ENCODE measurements around the gene SLC7A10.
"Not testable (repeated sequence)": the region's sequence is repeated elsewhere in the genome, so short reads cannot be mapped to it uniquely, and the experiment has no call there.

Gene SLC7A10

DNA sequence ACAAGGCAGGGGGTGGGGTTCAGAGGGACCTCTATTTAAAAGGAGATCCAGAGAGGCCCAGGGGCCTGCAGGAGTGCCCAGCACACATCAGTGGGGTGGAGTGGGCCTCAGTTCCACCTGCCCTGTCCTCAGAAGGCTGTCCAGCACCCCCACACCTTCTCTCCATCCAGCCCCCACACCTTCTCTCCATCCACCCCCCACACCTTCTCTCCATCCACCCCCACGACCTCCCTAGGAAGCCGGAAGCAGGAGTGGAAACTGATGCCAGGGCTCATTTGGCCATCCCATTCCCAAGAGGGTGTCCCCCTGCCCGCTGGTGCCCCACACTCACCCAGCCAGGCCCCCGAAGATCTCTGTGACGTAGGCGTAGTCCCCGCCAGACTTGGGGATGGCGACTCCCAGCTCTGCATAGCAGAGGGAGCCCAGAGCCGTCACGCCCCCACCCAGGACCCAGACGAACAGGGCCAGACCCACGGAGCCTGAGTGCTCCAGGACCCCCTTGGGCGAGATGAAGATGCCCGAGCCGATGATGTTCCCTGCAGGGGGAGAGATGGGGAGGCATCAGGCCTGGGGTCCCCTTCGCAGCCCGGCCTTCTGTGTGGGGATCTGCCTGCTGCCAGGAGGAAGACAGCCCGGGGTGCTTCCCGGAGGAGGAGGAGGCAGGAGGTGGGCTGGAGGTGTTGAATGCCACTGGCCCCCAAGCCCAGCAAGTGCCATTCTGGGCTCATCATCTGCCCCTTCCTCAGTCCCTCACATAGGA, 10.0 kb downstream of the SLC7A10 start:
- DNase-seq, result no peak

DNA sequence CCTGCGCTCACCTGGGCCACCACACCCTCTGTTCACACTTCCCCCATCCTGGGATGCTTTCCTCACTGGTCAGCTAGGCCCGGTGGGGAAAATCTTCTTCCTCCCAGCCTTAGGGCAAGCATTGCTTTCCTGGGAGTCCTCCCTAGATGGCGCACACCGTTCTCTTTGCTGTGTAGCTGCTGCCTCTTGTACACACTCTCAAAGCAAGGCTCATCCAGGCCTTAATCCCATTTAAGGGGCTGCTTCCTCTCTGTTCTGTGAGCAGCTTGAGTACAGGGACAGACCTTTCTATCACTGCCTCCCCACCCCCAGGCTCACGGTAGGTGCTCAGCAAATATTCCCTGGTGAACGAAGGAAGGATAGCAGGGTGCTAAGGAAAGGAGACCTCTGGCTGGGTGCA, 11.1 kb downstream of the SLC7A10 start:
- DNase-seq, result no peak

DNA sequence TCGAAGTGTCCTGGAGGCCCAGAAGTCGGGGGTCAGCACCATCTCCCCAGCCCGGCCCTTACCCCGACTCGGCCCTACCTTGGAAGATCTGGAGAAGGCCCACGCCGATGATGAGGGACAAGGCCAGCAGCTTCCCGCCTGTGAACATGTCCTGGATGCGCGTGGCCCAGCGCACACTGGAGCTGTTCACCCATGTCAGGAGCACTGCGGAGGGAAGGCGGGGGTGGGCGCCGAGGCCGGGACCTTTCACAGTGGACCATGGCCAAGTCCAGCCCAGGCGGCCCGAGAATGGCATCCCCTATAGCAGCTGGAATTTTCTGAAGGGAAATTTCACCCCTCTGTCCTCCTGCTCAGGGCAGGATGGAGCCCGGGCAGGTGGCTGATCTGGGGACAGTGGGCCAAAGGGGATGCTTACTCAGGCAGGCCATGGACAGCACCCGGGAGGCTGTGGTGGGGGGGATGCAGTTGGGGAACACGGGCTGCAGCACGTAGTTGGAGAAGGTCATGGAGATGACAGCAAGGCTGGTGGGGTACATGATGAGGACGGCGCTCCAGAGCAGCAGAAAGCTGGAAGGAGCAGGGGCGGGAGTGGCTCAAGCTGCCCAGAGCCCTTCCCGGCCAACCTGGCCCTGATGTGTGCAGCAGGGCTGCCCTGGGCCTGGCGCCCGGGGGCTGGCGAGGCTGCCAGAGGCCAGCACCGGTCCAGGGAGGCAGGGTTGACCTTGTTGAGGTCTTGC, 13.0 kb downstream of the SLC7A10 start:
- no peak for DNase-seq

DNA sequence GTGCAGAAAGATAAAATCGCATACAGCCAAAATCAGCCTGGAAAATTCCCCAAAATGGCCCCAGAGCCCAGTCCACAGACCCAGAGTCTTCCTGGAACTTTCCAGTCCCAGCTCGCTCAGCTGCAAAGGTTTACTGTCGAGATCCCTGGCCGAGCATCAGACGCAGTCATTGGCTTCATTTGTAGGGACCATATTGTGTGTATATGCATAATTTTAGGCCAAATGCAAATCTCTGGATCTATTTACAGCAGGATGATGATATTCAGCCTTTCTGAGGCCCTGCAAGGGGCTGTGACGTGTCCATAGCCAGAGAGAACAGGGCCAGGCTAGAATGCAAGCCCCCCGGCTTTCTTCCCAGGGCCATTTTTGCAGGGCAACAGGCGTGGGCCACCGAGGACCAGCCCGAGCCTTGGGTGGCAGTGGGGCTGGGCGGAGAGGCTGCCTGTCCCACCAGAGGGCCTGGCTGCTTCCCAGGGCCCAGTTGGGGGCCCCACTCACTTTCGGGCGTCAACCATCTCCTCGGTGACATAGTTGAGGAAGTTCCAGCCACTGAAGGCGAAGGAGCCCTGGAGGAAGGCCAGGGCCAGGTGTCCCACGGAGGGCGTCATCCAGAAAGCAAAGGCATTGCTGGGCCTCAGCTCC, 13.7 kb downstream of the SLC7A10 start:
- no peak for DNase-seq

DNA sequence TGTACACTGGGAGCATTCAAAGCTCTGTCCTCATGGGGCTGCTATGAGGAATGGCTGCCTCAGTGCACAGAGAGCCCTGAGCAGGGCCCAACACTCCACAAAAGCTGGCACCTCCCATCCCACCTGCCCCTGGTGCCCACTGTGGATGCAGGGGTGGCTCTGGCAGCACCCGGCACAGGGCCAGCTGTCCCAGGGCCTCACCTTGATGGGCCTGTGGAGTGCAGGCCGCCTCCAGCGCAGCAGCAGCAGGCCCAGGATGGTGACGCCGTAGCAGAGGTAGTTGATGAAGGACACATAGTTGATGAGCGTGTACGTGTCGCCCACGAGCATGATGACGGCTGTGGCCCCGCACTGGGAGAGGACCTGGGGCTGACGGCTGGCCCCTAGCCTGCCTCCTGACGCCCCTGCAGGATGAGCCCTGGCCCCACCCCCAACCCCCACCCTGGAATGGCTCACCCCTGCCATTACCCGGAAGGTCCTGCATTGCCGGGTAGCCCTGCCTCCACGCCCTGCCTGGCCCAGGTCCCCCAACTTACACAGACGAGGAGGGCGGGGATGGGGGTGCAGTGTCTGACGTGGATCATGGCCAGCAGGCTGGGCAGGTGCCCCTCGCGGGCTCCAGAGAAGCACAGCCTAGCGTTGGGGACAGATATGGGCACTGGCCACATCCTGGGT, 15.2 kb downstream of the SLC7A10 start:
- no peak for DNase-seq

DNA sequence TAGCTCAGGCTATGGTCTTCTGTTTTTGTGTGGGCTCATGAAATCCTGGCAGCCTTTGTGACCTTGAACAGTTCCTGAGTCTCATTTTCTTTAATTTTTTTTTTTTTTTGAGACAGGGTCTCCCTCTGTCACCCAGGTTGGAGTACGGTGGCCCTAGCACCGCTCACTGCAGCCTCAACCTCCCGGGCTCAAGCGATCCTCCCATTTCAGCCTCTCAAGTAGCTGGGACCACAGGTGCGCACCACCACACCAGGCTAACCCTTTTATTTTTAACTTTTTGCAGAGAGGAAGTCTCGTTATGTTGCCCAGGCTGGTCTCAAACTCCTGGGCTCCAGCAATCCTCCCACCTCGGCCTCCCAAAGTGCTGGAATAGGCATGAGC, 15.8 kb downstream of the SLC7A10 start:
- DNase-seq, result not testable (repeated sequence)

DNA sequence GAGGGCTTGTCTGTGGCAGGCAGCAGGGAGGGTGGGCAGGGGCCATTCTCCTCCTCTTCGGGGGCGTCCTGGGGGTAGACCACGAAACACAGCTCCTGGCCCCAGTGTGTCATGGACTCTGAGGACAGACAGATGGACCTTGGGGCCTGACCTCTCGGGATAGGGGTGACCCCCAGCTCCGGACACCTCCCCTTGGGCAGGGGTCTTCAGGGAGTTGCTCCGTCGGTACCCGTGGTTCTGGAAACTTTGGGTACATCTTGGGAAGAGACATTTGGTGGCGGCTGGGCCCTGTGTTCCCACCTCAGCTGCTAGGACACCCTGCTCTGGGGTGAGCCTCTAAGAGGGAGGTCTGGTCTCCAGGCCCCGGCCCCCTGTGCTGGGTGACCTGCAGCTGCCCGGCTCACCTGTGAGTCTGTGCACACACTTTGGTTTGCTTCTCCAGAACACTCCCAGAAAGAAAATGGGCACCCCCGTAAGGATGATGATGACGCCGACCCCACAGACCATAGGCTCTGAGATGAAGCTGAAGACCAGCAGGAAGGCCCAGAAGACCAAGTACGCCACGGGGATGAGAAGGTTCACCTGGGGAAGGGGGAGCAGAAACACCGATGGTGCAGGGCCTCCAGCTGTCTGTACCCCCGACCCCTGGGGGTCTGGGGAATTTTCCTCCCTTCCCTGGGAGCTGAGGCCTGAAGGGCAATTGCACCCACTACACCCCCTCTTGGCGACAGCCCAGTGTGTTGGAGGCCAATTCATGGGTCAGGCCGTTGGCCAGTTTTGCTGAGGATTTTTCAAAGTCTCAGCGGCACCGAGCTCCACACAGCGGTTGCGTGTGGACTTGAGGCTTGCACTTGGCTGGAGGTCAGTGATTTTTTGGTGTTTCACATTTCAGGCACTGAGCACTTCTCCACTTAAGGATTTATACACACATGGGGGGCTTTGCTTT, 16.5 kb downstream of the SLC7A10 start:
- DNase-seq, result no peak

DNA sequence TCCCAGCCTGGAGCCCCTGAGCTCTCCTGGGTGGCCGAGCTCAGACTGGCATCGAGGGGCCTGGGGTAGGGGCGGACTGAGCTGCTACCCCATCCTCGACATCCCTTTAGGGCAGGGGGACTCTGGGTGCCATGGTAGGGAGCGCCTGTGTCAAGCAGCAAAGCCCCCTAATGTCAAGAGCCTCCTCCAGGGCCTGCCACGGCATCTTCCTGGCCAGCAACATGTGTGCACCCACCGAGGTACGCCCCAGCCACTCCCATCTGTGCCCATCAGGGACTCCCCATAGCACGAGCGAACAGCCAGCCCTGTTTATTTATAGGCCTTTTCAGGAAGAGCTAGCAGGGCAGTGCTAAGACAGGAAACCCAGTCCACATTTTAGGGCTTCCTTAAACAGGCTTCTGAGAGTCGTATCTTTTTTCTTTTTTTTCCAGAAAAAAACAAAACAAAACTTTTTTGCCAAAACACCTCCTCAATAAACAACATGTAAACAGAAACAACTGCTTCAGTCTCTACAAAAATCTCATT, 17.2 kb downstream of the SLC7A10 start:
- no peak for DNase-seq

DNA sequence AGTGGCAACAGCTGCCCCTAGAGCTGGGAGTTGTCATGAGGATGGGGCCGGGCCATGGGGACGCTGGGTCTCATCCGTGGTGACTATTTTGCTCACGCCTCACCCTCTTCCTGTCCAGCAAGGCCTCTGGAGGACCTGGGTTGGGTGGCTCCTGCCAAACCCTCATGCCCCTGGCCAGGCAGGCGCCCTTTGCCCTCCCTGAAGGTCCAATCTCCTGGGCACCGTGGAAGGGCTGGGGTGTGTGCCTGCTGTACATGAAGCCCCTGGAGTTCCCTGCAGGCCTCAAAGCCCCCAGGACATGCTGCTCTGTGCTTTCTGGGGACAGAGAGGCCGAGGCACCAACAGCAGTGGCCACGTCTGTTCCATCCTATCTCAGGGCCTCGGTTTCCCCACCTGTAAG, 17.7 kb downstream of the SLC7A10 start:
- DNase-seq, result no peak

DNA sequence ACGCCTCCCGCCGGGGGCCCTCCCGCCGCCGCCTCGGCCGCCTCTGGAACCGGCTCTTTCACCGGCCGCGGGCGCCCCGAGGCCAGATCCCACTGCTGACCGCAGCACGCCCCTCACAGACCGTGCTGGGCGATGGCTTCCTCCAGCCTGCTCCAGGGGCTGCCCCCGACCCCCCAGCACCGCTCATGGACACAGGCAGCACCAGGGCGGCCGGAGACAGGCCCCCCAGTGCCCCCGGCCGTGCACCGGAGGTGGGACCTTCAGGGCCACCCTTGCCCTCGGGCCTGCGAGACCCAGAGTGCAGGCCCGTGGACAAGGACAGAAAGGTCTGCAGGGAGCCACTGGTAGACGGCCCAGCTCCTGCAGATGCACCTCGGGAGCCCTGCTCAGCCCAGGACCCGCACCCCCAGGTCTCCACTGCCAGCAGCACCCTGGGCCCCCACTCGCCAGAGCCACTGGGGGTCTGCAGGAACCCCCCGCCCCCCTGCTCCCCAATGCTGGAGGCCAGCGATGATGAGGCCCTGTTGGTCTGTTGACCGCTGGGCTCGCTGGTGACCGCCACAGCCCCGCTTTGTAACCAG, 18.5 kb downstream of the SLC7A10 start:
- DNase-seq, result no peak

DNA sequence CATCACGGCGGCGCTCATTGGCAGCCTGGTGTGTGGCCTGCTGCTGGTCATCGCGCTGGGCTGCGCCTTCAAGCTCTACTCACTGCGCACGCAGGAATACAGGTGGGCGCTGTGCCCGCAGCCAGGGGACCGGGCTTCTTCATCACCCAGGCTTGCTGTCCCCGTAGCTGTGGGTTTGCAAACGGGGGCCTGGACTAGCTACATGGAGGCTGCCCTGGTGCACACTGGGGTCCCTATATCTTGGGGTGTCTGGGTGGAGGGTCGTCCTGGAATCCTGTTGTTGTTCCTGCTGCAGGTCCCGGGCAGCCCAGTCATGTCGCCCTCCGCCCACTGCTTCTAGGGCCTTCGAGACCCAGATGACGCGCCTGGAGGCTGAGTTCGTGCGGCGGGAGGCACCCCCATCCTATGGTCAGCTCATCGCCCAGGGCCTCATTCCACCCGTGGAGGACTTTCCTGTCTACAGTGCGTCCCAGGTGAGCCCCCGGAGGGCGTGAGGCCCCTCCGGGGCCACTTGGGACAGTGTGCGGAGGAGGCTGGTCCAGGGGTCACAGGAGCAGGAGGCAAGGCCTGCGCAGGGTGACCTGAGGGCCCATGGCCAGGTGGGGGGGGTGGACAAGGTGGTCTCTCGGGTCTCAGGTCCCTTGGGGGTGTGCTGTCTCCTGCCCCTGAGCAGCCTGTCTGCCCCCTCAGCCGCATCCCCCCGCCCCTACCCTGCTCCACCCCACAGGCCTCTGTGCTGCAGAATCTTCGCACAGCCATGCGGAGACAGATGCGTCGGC, 19.2 kb downstream of the SLC7A10 start:
- no peak for DNase-seq

DNA sequence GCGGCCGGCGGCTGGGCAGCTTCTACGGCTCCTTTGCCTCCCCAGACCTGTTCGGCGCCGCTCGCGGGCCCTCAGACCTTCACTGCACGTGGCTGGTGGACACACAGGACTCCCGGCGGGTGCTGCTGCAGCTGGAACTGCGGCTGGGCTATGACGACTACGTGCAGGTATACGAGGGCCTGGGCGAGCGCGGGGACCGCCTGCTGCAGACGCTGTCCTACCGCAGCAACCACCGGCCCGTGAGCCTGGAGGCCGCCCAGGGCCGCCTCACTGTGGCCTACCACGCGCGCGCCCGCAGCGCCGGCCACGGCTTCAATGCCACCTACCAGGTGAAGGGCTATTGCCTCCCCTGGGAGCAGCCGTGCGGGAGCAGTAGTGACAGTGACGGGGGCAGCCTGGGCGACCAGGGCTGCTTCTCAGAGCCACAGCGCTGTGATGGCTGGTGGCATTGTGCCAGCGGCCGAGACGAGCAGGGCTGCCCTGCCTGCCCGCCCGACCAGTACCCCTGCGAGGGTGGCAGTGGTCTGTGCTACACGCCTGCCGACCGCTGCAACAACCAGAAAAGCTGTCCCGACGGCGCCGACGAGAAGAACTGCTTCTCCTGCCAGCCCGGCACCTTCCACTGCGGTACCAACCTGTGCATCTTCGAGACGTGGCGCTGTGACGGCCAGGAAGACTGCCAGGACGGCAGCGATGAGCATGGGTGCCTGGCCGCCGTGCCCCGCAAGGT, 20.0 kb downstream of the SLC7A10 start:
- DNase-seq, result no peak

DNA sequence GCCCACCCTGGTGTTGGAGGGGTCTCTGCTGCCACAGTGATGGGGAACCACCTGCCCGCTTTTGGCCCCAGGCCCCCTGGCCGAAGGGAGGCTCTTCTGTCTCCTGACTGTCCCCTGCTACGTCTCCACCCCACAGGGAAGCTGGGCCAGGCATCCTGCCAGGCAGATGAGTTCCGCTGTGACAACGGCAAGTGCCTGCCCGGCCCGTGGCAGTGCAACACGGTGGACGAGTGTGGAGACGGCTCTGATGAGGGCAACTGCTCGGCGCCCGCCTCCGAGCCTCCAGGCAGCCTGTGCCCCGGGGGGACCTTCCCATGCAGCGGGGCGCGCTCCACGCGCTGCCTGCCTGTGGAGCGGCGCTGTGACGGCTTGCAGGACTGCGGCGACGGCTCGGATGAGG, 20.5 kb downstream of the SLC7A10 start:
- no peak for DNase-seq

DNA sequence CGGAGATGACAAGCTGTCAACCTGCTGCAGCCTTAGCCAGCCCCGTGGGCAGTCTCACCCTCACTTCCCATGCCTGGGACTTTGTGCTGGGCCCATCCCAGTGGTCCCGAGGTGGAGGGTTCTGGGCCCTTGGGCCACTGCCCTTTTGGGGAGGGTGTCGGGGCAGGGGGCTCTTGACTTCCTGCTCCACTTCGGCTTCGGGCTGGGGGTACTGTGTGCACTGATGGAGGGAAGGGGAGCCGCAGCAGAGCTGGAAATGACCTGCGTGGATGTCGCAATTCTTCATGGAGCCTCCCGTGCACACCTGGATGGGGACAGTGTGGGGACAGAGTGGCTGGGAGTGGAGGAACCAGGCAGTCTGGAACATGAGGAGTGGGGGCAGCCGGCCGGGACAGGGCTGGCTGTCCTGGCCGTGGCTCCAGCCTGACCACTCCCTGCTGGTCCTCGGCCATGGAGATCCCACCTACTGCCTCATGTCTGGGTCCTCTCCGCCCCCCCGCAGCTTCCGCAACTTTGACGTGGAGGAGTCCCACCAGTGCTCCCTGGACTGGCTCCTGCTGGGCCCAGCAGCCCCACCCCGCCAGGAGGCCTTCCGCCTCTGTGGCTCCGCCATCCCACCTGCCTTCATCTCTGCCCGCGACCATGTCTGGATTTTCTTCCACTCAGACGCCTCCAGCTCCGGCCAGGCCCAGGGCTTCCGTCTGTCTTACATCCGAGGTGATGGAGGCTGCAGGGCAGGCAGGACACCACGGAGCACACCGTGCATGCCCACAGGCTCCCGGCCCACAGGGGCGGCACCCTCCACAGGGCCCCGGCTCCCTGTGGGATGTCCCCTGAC, 21.3 kb downstream of the SLC7A10 start:
- no peak for DNase-seq

DNA sequence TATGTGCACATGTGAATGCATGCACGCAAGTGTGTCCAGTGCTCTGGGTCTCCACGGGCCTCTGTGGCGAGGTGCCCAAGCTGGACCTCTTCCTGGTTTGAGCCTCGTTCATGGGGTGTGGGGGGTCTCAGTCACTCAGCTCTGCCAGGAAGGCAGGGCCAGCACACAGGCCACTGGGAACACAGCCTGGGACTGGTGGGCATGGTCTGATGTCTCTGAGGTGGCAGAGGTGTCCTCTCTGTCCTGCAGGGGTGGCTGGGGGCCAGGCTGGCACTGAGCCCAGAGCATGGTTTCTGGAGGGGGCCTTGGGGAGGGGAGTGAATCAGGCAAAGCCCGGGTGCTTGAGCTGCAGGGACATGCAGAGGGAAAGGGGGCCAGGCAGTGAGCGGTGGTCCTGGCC, 22.1 kb downstream of the SLC7A10 start:
- no peak for DNase-seq

DNA sequence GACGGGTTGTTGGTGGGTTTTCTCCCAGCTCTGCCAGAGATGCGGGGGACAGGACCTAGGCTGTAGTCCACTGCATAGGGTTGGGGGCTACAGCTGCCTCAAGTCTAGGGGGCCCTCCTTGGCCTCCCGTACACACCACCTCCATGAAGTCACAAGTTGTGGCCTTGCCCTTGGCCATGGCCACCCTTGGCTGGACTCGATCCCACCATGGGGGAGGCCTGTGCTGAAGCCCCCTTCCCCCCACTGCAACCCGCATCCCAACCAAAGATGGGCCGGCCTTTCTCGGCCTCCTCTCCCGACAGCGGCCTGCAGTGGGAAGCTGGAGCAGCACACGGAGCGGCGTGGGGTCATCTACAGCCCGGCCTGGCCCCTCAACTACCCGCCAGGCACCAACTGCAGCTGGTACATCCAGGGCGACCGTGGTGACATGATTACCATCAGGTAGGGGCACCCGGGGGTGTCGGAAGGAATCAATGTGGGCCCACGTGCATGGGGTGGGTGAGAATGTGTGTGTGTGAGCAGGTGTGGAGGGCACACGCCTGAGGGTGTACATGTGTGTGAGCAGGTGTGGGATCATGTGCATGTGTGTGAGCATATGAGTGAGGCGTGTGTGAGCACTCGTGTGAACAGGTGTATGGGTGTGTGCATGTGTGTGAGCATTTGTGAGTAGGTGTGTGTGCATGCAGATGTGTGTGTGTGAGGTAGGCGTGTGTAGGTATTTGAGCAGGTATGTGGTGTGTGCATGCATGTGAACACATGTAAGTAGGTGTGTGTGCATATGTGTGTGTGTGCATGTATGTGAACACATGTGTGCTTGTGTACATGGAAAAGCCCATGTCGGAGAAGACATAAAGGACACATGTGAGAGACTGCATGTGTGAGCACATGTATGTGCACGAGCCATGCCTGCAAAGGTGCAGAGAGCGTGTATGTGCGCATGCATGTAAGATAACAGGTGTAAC, 22.8 kb downstream of the SLC7A10 start:
- DNase-seq, result no peak

DNA sequence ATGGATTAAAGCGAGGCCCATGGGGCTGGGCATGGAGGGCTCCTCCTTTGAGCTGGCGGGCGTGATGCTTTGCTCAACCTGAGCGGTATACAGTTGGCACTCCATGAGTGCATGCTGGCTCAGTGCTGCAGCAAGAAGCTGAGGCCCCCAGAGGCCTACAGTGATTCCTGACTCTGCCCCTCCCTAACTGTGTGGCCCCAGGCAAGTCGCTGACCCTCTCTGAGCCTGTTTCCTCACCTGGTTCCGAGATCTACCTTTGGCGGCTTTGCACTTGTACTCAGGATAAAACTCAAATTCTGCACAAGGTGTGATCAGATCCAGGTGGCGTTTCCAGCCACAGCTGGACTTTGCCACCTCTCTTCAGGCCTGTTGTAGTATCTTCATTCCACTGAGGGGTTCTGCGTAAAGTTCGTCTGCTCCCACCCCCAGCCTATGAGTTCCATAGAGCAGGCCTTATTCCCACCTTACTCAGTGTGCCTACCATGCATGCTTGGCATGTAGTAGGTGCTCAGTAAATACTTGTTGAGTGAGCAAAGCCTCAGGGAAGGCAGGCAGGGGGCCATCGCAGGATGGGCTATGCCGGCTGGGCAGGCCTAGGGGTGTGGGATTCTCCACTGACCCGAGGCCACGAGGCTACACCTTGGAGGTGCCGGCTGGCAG, 23.6 kb downstream of the SLC7A10 start:
- DNase-seq, result no peak
